Stimulated activated CD8-positive, alpha-beta memory T cell treated with anti-CD3 and anti-CD28 coated beads, Interleukin-12 subunit alpha, Interleukin-12 subunit beta, amount 100 ng/mL, for 24 hours (primary cell): ENCODE results near the gene TUFM.
"Not testable (repeated sequence)": the region's sequence is repeated elsewhere in the genome, so short reads cannot be mapped to it uniquely, and the experiment has no call there.

Experiments used
- DNase-seq: peaks from one replicate; pipeline ENCODE4 v3.0.0-alpha.2; 2020; ENCODE audit errors: extremely low read depth

TUFM gene

DNA sequence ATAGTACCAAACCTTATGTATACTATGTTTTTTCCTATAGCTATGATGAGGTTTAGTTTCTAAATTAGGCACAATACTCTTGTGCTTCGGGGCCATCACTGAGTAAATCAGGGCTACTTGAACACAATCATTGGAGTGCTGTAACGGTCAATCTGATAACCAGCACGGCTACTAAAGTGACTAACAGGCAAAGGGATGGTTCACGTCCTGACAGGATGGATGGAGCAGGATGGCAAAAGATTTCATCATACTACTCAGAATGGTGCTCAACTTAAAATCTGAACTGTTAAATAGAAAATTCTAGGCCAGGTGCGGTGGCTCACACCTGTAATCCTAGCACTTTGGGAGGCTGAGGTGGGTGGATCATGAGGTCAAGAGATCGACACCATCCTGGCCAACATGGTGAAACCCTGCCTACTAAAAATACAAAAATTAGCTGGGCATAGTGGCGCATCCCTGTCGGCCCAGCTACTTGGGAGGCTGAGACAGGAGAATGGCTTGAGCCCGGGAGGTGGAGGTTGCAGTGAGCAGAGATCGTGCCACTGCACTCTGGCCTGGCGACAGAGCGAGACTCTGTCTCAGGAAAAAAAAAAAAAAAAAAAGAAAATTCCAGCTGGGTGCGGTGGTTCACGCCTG lies 7.0 kb downstream of the TUFM start:
- DNase-seq = no peak

DNA sequence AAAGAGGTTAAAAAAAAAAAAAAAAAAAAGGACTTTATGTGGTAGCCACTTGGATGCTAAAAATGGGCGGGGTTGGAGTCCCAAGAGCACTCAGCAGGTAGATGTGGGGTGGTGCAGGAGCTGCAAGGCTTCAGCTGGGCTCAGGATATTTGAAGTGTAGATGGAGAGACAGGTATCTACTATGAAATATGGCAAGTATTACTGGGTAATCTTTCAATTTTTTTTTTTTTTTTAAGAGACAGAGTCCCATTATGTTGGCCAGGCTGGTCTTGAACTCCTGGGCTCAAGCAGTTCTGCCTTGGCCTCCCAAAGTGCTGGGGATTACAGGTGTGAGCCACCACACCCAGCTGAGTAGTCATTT lies 7.6 kb downstream of the TUFM start:
- DNase-seq = no peak

DNA sequence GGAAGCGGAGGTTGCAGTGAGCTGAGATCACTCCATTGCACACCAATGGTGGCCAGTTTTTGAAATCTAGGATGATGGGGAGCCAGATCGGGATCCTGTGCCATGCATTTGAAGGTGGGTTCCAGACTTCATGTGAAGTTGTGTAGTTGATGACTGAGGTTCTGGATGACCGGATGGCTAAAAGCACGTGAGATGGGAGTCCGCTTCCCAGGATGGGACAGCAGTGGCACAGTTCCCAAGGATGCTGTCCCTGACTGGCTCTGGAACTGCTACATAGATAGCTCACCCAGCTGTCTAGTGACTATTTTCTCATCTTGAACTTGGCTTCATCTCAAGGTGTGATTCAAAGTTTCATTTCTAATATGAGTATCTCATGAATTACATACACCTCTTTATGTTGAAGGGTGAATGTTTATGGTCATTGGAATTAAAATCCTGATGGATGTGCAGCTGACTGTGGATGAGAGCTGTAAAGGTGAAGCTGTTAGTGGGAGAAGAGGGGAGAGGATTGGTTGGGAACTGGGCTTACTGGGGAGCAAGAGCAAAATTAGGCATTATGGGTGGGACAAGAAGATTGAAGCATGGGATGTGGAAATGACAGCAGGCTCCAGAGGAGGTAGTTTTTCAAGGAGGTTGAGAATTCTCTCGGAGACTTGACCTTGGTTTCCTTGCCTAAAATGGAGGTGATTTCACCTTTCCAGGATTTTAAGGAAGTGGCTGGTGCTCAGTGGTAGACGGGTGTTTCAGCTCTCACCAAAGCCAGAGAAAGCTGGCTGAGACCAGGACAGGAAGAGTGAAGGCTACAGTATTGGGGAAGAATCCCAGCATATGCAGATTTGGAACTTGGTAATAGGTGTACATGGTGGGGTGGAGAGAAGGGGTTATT lies 8.2 kb downstream of the TUFM start:
- DNase-seq = no peak

DNA sequence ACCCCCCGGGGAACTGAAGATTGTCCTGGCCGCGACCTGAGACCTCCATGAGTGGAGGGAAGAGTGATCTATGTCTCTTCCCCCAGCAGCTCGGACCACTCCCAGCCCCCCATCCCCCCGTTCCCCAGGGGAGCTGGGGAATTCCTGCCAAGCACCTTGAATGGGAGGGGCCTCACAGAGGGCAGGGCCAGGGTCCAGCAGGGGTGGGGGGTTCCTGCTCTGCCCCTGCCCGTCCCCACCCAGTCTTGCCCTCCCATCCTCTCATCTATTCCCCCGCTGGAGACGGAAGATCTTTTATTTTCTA lies 9.4 kb downstream of the TUFM start:
- DNase-seq = no peak

DNA sequence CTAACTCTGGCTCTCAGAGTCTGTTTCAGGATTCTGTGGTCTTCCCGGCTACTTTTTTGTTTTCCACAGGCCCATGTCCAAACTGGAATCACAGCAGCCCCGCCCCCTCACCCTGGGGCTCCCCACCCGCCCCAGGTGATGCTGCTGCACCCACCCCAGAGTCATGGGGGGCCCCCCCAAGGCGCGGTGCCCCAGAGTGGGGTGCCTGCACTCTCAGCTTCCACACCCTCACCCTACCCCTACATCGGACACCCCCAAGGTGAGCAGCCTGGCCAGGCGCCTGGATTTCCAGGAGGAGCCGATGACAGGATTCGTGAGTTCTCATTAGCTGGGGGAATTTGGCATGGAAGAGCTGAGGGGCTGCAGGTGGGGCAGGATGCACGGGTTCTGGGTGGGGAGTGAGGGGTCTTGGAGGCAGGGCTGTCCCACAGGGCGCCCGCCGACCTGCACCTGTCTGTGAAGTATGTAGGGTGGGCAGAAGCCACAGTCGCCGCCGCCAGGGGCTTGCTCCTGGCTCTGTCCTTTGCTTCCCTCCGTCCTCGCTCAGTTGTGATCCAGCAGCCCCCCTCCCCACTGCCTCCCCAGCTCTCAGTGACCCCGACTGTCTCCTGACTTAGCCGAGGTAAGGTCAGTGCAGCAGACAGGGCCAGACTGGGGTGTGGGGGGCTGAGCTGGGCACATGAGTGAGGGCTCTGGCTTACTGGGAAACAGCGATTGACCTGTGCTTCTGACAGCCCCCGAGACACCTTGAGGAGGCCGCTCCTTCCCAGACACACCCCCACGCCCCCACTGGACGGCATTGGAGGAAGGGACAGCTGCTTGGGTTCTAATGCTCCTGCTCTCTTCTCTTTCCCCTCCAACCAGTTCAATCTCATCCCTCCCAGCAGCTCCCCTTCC lies 10.0 kb downstream of the TUFM start:
- DNase-seq = no peak

DNA sequence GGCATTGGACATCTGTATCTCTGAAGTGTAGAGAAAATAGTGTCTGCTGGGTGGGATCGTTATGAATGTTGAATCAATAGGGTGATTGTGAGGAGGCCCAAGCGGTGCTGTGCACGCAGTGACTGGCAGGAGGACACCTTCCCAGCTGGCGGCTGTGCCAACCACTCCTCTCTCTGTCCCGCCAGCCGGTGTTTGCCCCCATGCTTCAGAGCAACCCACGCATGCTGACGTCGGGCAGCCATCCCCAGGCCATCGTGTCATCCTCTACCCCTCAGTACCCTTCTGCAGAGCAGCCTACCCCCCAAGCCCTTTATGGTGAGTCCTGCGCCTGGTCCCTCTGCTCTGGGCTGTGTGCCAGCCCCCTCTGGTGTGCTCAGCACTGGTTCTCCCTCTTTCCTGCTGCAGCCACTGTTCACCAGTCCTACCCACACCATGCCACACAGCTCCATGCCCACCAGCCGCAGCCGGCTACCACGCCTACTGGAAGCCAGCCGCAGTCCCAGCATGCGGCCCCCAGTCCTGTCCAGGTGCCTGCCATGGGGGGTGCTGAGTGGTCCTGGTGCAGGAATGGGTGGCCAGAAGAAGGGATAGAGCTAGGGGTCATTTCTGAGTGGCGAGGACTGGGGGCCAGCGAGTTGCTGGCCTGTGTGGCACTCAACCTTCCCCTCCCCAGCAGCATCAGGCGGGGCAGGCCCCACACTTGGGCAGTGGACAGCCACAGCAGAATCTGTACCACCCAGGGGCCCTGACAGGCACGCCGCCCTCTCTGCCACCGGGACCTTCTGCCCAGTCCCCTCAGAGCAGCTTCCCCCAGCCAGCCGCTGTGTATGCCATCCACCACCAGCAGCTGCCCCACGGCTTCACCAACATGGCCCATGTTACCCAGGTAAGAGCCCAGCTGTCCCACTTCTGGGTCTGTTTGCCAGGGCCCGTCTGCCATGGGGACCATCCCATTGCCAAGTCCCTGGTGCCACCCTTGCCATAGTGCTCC lies 11.0 kb downstream of the TUFM start:
- no peak for DNase-seq

DNA sequence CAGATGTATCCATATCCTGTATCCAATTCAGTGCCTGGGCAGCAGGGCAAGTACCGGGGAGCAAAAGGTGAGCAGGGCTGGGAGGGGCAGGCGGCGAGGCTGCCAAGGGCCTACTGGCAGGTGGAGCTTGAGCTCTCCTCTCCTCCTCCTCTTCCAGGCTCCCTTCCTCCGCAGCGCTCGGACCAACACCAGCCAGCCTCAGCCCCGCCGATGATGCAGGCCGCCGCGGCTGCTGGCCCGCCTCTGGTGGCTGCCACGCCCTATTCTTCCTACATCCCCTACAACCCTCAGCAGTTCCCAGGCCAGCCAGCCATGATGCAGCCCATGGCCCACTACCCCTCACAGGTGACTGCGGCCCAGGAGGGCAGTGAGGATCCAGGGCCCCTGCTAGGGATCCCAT lies 11.8 kb downstream of the TUFM start:
- DNase-seq = no peak

DNA sequence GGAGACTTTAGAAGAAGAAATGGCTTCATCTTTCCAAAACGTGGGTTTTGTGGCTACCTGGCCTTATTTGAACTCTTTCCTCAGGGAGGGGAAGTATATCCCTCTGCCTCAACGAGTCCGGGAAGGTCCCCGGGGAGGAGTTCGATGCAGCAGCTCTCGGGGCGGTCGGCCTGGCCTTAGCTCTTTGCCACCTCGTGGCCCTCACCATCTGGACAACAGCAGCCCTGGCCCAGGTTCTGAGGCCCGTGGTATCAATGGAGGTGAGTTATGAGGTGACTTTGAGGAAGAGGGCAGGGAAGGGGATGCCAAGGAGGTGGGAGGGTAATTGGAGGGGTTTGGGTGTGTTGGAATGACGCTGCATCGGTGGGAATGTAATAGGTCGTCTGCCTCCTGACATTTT lies 15.6 kb downstream of the TUFM start:
- no peak for DNase-seq

DNA sequence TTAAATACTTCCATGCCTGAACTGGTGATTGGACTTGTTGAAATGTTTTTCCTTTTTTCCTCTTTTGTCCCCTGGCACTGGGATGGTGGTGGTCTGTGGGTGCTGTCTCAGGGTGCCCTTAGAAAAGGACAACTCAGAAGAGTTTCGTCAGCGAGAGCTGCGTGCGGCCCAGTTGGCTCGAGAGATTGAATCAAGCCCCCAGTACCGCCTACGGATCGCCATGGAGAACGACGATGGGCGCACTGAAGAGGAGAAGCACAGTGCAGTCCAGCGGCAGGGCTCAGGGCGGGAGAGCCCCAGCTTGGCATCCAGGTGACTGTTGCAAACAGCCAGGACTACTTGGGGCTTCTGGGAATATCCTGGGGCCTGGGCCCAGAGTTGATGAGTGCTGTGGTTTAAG lies 16.4 kb downstream of the TUFM start:
- no peak for DNase-seq

DNA sequence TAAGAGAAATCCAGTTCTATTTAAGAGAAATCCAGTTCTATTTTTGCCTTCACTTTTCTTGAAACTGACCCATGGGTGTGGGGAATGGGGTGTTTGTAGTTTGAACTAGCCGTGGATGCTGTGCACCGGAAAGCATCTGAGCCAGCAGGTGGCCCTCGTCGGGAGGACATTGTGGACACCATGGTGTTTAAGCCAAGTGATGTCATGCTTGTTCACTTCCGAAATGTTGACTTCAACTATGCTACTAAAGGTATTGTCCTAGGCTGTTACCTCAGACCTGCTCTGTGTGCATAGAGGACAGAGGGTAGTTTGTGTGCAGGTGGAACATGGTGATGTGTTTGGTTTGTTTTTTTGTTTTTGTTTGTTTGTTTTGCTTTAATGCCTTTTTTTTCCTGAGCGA lies 20.0 kb downstream of the TUFM start:
- DNase-seq = no peak

DNA sequence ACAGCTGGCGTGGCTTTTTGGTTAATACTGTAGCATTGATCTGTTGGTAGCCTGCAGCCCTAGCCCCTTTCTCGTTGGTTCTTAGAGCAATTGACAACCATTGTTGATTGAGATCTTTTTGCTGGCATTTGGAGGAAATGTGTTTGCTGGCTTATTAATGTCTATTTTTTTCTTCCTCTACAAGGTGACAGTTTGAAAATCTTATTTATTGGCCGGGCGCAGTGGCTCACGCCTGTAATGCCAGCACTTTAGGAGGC lies 21.5 kb downstream of the TUFM start:
- no peak for DNase-seq

DNA sequence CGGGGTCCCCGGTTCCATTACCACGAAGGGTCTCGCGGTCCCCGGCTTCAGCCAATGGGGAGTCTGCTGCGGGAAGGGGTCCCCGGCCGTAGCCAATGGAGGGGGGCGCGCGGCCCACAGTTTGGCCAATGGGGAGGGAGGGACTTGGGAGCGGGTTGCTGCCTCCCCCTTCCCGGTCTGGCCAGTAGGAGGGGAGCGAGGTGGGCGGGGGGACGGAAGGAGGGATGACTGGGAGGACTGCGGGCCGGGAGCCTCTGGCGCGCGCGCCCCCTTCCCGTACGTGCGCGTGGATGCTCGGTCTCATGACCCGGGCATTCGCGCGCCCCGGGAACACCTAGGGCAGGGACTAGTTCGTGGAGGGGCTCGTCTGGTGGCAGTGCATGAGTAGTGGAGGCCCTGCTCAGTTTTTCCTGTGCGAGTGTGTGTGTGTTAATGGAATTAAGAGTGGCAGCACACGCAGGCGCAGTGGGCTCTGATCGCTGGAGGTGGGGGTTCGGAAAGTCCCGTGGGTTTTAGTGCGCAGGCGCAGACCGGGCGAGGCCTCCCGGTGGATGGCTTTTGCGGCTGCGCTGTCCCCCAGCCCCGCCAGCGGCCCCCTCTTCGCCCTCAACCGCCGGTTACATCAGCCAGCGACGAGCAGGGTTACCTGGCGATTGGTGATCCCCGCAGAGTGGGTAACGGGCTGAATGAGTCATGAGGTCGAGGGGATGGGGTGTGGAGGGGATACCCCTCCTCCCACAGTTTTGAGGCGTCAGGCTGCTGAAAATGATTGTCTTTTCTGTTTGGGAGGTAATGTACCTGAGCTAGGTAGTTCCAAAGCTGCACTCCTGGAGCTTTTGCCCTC lies 22.1 kb downstream of the TUFM start:
- DNase-seq = peak; percentile 97

DNA sequence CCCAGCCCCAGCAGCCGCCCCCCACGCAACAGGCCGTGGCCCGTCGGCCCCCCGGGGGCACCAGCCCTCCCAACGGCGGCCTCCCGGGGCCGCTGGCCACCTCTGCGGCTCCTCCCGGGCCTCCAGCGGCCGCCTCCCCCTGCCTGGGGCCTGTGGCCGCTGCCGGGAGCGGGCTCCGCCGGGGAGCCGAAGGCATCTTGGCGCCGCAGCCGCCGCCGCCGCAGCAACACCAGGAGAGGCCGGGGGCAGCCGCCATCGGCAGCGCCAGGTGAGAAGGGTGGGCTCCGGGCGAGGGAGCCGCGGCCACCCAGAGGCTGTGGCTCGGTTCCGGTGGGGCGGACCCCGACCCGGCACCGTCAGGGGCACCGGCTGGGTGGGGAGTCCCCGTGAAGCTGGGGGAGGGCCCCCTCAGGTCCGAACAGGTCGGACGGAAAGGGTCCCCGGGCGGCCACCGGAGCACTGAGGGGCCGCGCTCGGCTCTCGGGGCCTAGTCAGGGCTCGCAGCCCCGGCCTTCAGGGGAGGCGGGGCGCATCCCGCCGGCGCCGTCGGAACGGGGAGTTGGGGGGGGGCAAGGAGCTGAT lies 22.8 kb downstream of the TUFM start:
- no peak for DNase-seq

DNA sequence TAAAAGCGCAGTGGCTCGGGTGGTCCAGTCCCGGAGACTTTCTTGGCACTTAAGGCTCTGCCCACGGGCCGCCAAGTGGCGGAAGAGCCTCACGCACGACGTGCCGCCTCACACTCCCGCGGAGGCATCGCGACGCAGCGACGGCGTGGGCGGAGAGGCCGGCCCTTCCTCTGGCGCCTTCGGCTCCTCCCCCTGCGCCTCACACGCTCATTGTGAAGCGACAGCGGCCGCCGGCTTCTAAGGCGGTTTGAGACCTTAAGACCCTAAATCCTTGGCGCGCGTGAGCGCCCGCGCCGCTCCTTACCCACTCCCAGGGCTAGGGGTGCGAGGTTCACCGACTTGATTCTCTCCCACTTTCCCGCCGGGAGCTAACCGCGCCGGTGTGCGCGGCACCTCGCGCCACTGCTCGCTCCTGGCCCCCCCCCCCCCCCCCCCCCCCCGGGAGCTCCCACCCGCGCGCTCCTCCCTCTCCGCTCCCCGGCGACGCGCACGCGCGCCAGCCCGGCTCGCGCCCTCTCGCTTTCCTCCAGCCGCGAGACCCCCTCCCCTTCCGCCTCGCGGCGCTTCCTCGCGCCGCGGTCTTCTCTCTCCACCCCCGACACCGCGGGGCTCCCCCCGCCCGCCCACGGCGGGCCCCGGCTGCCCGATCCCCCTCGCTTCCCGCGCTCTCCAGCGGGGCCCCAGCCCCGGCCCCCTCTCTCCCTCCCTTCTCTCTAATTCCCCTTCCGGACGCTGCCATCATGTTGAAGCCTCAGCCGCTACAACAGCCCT lies 23.4 kb downstream of the TUFM start, which contains the start of gene ATXN2L:
Gene ATXN2L, plus strand, starts transcription at position 480 of the 771 bp plus-strand sequence. Its CDS starts 261 bp downstream, at position 741.
- DNase-seq = peak; percentile 83

DNA sequence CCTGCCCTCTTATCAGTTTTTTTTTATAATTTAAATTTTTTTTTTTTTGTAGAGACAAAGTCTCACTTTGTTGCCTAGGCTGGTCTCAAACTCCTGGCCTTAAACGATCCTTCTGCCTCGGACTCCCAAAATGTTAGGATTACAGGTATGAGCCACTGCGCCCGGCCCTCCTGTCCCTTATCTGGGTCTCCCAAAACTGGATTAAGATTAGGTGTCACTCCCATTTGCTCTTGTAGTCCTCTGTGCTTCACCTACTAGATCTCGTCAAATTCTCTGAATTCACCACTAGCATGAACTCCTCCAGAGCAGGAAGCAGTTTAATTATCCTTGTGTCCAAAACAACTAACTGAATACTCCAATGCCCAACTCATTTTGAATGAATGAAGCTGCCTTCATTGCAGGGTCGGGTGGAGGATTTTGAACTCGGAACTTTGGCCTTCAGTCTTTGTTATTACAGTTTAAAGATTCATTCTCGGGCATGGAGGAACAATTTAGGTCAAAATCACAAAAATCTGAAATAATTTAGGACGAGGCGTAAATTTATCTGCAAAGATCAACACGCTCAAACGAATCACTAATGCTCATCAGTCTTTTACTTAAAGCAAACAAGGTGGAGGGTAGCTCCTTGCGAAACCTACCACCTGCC lies 24.2 kb downstream of the TUFM start:
- DNase-seq = no peak

DNA sequence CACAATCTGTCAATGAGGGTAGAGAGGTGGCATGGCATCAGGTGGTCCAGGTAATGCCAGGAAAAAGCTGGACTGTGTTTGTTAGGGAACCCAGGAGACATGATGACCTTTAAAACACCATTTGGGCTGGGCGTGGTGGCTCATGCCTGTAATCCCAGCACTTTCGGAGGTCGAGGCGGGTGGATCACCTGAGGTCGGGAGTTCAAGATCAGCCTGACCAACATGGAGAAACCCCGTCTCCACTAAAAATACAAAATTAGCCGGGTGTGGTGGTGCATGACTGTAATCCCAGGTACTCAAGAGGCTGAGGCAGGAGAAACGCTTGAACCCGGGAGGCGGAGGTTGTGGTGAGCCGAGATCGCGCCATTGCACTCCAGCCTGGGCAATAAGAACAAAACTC lies 25.6 kb downstream of the TUFM start:
- DNase-seq = not testable (repeated sequence)

DNA sequence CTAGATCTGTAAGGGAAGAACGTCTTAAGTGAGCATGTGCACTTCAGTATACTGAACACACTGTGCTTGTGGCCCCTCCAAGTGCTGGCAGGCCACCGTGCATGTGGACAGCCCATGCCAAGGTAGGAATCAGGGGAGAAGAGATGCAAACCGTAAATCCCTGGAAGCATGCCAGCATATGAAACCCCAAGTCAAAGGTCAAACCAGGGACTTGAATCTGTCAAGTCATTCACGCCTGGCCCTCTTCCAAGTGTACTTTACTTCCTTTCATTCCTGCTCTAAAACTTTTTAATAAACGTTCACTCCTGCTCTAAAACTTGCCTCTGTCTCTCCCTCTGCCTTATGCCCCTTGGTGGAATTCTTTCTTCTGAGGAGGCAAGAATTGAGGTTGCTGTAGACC lies 26.1 kb downstream of the TUFM start:
- no peak for DNase-seq

DNA sequence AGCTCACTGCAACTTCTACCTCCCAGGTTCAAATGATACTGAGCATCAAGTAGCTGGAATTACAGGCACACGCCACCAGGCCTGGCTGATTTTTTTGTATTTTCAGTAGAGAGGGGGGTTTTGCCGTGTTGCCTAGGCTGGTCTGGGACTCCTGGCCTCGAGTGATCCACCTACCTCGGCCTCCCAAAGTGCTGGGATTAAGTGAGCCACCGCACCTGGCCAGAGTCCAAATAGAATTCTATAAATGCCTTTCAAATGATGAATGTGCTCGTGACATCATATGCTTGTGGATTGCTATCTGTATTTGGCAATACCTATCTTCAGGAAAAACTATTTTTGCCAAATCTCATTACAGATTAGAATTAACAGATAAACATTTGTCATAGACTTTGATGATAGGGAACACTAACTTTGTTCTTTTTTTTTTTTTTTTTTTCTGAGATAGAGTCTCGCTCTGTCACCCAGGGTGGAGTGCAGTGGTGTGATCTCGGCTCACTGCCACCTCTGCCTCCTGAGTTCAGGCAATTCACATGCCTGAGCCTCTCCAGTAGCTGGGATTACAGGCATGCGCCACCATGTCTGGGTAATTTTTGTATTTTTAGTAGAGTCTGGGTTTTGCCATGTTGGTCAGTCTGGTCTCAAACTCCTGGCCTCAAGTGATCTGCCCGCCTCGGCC lies 38.6 kb downstream of the TUFM start:
- not testable (repeated sequence) for DNase-seq
